Mesothelial cell of epicardium (in vitro differentiated cells): ENCODE measurements around the gene MGMT. TPM values are rescaled to one million over a fixed set of nuclear protein-coding genes. Genes with fewer than 3 reads are reported as not detected.

ENCODE experiments used
- DNase-seq, 2 experiments: peaks; one replicate each; pipeline ENCODE4 v3.0.0; 2021; ENCODE audit warnings: low spot score in 2 of 2; ENCODE audit not compliant: unreplicated experiment in 2 of 2
- H3K27ac Mint-ChIP-seq: 2 replicates; pipeline ENCODE4 v1.8.0; 2021; ENCODE audit warnings: mixed read lengths
- H3K27me3 Mint-ChIP-seq: 2 replicates; pipeline ENCODE4 v1.8.0; 2021; ENCODE audit warnings: low read depth, mixed read lengths
- H3K36me3 Mint-ChIP-seq: 2 replicates; pipeline ENCODE4 v1.8.0; 2021; ENCODE audit warnings: mixed read lengths
- H3K4me1 Mint-ChIP-seq: 2 replicates; pipeline ENCODE4 v1.8.0; 2021; ENCODE audit warnings: mixed read lengths
- H3K4me3 Mint-ChIP-seq: 2 replicates; pipeline ENCODE4 v1.8.0; 2021; ENCODE audit warnings: mild to moderate bottlenecking, moderate library complexity, mixed read lengths
- H3K9me3 Mint-ChIP-seq: 2 replicates; pipeline ENCODE4 v1.8.0; 2021; ENCODE audit warnings: mixed read lengths
- total RNA-seq: library from RNA; stranded (reverse); gene quantifications from 3 replicates; pipeline ENCODE4 v1.2.1, GENCODE V29; 2021
- TF ChIP-seq, protein P1 (sequence below): fragments of 200-600 bp; sonication (generic); IDR thresholded peaks from one replicate; pipeline ENCODE4 v1.5.0; 2021; ENCODE audit warnings: antibody characterized with exemption; ENCODE audit not compliant: unreplicated experiment

The MGMT gene
- total RNA-seq, 1 donor from 2014 or later = 35.7 TPM

DNA sequence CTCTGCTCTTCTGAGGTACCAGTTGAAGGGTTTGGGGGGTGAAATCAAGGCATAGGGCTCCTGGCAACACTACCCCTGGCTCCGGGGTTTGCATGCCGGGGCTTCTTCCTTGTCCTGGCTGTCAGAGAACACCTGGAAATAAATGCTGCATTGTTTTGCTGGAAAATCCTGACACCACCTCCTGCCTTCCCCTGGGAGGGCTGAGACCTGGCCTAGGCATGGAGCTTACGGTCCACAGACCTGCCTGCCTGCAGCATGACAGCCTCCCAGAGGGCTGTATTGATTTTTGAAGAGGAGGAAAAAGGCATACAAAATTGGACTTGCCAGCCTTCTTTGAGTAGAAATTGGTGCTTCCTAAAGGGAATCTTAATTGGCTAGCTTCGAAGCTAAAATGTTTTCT, 227.1 kb downstream of the MGMT start:
- TF ChIP-seq, protein P1, sequence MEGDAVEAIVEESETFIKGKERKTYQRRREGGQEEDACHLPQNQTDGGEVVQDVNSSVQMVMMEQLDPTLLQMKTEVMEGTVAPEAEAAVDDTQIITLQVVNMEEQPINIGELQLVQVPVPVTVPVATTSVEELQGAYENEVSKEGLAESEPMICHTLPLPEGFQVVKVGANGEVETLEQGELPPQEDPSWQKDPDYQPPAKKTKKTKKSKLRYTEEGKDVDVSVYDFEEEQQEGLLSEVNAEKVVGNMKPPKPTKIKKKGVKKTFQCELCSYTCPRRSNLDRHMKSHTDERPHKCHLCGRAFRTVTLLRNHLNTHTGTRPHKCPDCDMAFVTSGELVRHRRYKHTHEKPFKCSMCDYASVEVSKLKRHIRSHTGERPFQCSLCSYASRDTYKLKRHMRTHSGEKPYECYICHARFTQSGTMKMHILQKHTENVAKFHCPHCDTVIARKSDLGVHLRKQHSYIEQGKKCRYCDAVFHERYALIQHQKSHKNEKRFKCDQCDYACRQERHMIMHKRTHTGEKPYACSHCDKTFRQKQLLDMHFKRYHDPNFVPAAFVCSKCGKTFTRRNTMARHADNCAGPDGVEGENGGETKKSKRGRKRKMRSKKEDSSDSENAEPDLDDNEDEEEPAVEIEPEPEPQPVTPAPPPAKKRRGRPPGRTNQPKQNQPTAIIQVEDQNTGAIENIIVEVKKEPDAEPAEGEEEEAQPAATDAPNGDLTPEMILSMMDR = no peak
- Mint-ChIP-seq H3K27ac (no peak overlapping the region), H3K36me3 (no peaks in the 10 kb centered on the region), H3K9me3 (no peaks in the 10 kb centered on the region), H3K4me3 (no peak overlapping the region), H3K4me1 (peaks cover 11% of the 10 kb centered on the region), H3K27me3 (no peaks in the 10 kb centered on the region)
- DNase-seq = no peak

DNA sequence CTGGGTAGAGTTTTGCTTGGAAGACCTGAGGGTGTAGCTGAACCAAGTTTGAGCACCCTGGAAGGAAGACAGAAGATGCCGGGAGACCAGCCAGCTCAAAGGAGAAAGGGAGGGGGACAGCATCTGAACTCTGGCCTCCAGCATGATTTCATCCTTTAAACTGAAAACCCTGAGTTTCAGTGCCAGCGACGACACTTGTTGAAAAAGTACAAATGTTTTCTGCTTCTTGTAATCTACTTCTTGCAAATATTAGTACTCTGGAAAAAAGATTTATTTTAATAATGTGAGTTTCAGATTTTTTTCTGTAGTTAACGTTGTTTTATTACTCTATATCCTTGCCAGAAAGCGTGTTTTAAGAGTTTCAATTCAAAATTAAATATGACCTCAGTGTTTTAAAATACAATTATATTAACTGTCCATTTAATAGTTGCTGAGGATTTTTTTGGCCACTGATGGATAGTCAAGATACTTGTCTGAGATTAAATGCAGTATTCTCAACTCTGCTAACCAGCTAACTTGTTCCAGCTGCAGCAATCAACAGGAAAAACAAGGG, 227.7 kb downstream of the MGMT start:
- Mint-ChIP-seq H3K36me3 (no peaks in the 10 kb centered on the region), H3K27me3 (no peaks in the 10 kb centered on the region), H3K4me3 (no peak overlapping the region), H3K4me1 (peaks cover 11% of the 10 kb centered on the region), H3K27ac (peak overlapping the region; percentile 76), H3K9me3 (no peaks in the 10 kb centered on the region)
- TF ChIP-seq, protein P1 = no peak
- DNase-seq = no peak

DNA sequence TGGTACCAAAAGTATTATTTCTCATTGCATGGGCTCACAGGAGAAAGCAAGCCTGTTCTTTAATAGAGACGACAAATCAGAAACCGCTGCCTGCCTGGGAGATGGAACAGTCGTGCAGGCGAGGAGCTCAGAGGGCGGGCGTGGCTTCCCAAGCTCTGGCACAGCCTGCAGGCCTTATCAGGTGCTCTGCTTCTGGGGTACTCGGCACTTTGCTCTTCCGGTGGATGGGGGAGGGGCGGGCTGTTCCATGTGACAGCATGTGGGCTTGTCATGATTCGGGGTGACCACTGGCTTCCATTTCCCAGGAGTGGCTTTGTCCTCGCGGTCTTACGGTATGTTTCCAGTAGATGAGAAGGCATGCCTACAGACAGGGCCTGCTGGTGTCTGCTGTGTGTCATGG, 228.6 kb downstream of the MGMT start:
- H3K4me3 Mint-ChIP-seq = no peak overlapping the region
- no peaks in the 10 kb centered on the region for H3K27me3 Mint-ChIP-seq
- peaks cover 11% of the 10 kb centered on the region for H3K4me1 Mint-ChIP-seq
- TF ChIP-seq, protein P1 = no peak
- no peak overlapping the region for H3K27ac Mint-ChIP-seq
- no peaks in the 10 kb centered on the region for H3K36me3 Mint-ChIP-seq
- DNase-seq = no peak
- no peaks in the 10 kb centered on the region for H3K9me3 Mint-ChIP-seq

DNA sequence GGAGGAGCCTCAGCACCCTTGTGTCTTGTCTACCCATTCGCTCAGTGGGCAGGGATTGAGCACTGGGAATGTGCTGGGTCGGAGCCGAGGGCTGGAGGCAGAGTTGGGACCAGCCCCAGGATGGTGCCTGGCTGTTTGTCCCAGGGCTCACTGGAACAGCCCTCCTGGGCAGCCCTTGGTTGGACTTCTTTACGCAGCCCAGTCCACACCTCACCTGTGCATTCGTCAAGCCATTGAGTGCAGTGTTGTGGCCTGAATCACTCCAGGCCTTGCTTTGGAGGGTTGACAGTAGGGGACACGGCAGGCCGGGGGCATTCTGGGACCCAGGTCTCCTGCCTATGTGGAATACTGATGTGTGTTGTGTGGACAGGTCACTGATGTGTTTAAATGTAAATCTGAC, 229.6 kb downstream of the MGMT start:
- H3K9me3 Mint-ChIP-seq = no peaks in the 10 kb centered on the region
- H3K27me3 Mint-ChIP-seq = no peaks in the 10 kb centered on the region
- peaks cover 11% of the 10 kb centered on the region for H3K4me1 Mint-ChIP-seq
- TF ChIP-seq, protein P1 = no peak
- H3K4me3 Mint-ChIP-seq = no peak overlapping the region
- no peak for DNase-seq
- no peak overlapping the region for H3K27ac Mint-ChIP-seq
- H3K36me3 Mint-ChIP-seq = no peaks in the 10 kb centered on the region

DNA sequence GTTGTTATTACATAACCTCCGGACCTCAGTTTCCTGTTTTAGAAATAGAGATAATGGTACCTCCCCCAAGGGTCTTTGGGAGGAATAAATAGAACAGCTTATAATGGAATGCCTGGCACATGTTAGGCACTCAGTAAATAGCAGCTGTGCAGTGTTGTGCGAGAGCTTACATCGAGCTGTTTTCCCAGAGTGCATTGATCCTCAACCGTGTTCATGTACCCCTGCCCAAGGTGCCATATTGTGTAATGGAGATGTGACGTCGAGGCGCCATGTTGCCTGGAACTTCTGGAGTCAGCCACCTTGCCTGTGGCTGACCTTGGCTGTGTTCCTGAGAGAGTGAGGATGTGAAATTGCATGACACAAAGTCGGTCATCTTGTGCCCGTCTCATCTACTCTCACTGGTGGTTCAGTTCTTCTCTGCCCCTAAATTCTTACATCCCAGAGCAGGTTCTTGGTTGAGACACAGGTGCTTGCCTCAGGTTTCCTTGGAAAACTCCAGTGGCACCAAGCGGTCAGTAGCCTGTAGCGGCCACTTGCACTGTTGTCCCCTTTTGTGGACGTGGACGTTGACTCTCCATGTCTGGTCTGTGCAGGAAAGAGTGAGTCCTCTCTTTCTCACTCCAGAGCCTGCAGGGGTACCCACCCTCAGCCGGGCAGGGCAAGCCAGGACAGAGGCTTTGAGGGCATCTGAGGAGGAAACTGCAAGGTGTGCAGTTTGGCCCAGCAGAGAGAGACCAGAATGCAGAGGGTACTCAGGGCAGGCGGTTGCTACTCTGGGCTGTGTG, 230.6 kb downstream of the MGMT start:
- no peak for DNase-seq
- TF ChIP-seq, protein P1 = no peak
- Mint-ChIP-seq H3K36me3 (no peaks in the 10 kb centered on the region), H3K9me3 (no peaks in the 10 kb centered on the region), H3K27ac (no peak overlapping the region), H3K27me3 (no peaks in the 10 kb centered on the region), H3K4me1 (peaks cover 11% of the 10 kb centered on the region), H3K4me3 (no peak overlapping the region)
